Keratinocyte (primary cell): ENCODE results near the gene MICAL2.

ENCODE experiments used
- CTCF ChIP-seq, 3 experiments: IDR thresholded peaks in 1 of 3; conservative IDR thresholded peaks in 1 of 3; optimal IDR thresholded peaks in 1 of 3; 2 replicates in 2 of 3; 3 replicates in 1 of 3; pipeline versions ENCODE3 to v1.5.1; 2011; ENCODE audit warnings: low read length in 3 of 3, mild to moderate bottlenecking in 3 of 3, moderate library complexity in 2 of 3, control low read depth in 1 of 3, inconsistent platforms in 1 of 3; ENCODE audit not compliant: insufficient read depth in 2 of 3; ENCODE audit errors: extremely low read depth in 1 of 3
- EZH2 ChIP-seq: IDR thresholded peaks from one replicate; pipeline ENCODE4 v1.6.1; 2012; ENCODE audit warnings: inconsistent platforms, mild to moderate bottlenecking, low read length, moderate library complexity

- TF ChIP-seq CTCF (optimal IDR thresholded peaks at IDR 0.05 in 1 of 3, IDR thresholded peaks at IDR 0.05 in 1 of 3, conservative IDR thresholded peaks at IDR 0.05 in 1 of 3; ENCODE audit: extremely low read depth in 1 of 3, insufficient read depth in 2 of 3, low read length in 3 of 3), result no peak
- TF ChIP-seq EZH2, result no peak
Measured at GRCh38 chr11:12173111-12173510, 62.7 kb downstream of the MICAL2 start.
